Occipital lobe (tissue), 2 donors: ENCODE results near the gene CDK14. TPM values are rescaled to one million over a fixed set of nuclear protein-coding genes. Genes with fewer than 3 reads are reported as not detected.
"Not testable (repeated sequence)": the region's sequence is repeated elsewhere in the genome, so short reads cannot be mapped to it uniquely, and the experiment has no call there.

ENCODE experiments used
- DNase-seq: peaks from one replicate; lab custom pipeline; 2025; lab: John Stamatoyannopoulos, UW
- total RNA-seq: library from RNA; depleted of rRNA; stranded (reverse); fragments of >200 nt; gene quantifications from one replicate; pipeline ENCODE4 v1.2.3, GENCODE V29; 2014

The CDK14 gene
- total RNA-seq, 1 donor from 2014 or later: 123 TPM

DNA sequence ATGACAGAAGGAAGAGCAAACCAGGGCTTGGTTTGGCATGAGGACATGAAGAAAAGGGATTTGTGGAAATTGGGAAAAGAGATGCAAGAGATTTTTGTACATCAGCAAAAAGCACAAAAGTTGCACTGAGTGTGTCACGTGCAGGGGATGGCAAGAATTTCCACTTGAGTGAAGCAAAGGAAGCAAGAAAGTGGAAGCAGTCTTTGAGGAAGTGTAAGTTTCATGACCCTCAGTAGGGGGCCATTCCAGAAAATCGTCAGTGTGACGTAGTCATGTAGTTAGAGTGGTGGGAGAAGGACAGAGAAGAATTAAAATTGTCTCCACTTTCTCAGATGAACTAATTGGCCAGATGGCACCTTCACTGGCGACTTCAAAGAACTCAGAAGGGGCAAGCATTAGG, 544.9 kb downstream of the CDK14 start:
- no peak for DNase-seq

DNA sequence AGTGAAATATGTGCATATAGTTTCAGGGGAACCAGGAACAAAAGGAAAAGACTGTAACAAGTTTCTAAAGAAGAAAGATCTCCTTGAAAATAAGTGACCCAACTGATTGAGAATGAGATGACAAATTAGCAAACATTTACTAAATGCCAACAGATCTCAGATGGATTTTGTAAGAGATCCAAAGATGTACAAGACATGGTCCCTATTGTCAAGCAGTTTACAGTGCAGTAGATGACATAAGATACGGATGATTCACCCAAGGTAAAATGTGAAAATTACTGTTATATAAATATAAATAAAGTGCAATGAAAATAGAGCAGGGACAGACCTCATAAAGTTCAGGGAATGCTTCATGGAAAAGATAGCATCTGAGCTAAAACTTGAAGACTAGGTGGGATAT, 546.6 kb downstream of the CDK14 start:
- no peak for DNase-seq

GRCh38 chr7:91149341-91150246, 553.5 kb downstream of the CDK14 start:
- DNase-seq: no peak

DNA sequence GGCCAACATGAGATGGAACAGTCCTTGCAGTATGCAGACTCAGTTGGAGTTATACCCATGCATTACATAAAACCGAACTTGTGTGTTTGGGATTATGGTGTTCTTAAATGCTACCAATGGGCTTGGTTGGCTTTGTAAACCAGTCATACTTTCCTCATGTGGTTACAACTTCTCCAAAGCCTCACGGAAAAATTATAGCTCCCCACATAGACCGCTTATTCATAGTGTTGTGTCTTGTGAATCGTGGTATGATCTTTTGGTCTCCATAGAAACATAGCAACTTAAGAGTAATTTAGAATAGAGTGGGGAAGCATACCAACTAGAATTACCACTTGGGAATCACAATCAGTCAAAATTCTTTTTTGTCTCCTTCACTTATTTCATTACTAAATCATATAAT, 555.8 kb downstream of the CDK14 start:
- DNase-seq: no peak

- DNase-seq: no peak
Measured at GRCh38 chr7:91156316-91157185, 560.4 kb downstream of the CDK14 start.

- DNase-seq: no peak
Measured at GRCh38 chr7:91157579-91158320, 561.6 kb downstream of the CDK14 start.

DNA sequence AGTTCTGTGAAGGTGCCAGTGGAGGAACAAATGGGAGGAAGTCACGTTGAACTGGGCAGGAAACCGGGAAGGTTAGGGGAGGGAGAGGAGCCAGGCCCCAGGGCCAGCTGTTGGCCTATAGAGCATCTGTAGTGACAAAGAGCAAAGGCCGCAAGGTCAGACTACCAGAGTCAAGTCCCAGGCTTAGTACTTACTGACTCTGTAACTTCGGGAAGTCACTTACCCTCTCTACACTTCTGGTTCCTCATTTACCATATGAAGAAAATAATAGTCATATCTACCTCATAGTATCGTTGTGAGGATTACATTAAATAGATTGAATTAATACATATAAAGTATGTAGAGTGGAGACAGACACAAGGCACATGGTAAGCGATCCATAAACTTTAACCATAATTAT, 566.3 kb downstream of the CDK14 start:
- no peak for DNase-seq

GRCh38 chr7:91164506-91164905, 568.4 kb downstream of the CDK14 start:
- DNase-seq: no peak

GRCh38 chr7:91165006-91165845, 569.1 kb downstream of the CDK14 start:
- DNase-seq: no peak

- DNase-seq: no peak
Measured at GRCh38 chr7:91165846-91166230, 569.7 kb downstream of the CDK14 start.

- DNase-seq: no peak
Measured at GRCh38 chr7:91168871-91169829, 573.0 kb downstream of the CDK14 start.

DNA sequence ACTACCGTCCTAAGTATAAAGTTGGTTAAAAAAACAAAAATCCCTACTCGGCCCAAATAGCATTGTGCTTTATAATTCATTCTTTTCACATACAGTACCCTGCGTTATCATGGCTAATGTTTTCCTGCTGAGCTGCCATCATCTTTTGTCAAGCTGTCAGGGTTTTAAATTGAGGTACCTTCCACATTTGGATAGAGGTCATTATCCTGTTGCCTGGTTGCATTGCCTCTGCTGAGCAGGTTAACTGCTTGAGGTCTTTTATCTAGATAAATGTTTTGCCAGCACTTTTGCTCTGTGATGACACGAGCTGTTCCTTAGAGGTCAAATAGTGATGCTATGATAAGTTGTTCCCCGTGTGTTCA, 573.7 kb downstream of the CDK14 start:
- no peak for DNase-seq

DNA sequence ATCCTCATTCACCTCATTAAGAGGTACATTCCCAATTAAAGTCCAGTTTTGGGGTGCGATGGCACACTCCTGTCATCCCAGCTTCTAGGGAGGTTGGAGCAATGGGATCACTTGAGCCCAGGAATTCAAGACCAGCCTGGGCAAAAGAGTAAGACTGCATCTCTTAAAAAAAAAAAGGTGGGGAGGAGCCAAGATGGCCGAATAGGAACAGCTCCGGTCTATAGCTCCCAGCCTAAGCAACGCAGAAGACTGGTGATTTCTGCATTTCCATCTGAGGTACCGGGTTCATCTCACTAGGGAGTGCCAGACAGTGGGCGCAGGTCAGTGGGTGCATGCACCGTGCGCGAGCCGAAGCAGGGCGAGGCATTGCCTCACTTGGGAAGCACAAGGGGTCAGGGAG, 577.1 kb downstream of the CDK14 start:
- not testable (repeated sequence) for DNase-seq

DNA sequence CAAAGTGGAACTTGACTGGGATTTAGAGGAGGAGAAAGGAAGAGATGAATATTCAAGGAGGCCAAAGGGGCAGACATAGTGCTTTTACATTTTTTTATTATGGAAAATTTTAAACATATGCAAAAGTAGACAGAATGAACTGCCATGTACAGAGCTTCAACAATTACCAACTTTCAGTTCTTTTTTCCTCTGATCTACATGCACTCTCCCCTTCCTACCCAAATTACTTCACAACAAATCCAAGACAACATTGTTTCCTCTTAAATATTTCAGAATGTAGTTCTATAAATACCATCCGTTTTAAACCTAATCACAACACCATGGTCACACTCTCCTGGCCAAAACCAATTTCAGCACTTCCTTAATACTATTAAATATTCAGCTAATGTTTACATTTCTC, 584.6 kb downstream of the CDK14 start:
- no peak for DNase-seq

DNA sequence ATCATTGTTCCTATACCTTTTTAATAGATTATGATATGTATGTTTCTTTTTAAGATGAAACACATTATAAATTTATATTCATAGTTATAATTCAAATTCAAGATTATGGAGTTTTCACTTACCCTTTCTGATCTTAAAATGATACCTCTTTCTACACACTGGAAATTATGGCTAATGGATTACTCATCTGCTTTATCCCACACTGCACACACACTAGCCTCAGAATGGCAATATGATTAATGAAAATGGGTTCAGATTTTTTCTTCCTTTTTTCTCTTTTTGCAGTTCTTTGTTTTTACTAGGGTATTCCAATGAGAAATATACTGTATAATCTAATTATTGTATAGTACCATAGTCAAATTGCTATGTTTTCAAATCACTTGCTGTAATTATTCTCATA, 585.8 kb downstream of the CDK14 start:
- no peak for DNase-seq

DNA sequence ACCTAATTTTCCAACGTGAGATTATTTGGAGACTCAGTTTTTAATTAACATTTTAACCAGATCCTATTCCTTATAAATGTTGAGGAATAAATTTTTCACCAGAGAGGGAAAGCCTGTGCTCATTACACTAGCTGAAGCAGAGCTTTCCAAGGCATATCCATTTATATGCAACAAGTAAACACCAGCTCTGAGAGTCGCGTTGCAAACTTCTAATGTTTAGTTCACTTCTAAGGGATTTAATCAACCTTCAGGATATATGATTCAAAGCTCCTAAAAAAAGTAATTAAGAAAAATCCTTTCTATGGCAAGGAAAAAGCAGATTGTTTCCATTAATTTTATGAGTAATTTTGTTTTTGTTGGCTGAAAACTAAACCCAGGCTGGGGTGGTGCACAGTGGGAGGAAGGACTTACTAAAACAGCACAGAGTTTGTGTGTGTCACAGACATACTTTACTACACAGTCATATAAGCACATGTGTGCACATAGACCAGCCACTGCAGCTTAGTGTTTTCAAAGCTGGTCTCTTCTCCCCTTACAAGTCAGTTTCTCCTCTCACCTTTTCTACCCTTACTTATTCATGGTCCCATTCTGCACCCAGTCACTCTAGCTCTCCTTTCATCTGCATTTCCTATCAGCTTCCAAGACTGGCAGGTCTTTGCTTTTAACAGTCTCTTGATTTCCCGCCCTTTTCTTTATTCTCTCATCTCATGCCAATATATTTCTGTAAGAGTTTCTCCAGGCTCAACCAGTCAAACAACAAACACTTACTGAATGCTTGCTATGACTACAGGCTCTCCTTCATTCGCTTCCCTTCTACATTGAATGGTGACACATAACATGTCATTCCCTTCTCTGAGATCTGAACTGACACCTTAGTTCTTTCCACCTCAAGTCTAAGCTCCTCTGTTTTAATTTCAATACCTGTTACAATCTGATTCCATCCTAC, 587.0 kb downstream of the CDK14 start:
- DNase-seq: no peak

GRCh38 chr7:91185771-91186170, 589.6 kb downstream of the CDK14 start:
- no peak for DNase-seq

GRCh38 chr7:91187061-91187460, 590.9 kb downstream of the CDK14 start:
- no peak for DNase-seq

- no peak for DNase-seq
Measured at GRCh38 chr7:91191771-91192170, 595.6 kb downstream of the CDK14 start.
